Activated T-cell treated with anti-CD3 and anti-CD28 coated beads for 4 hours (primary cell): ENCODE results near the gene CADM3.

Experiments
- DNase-seq: peaks from one replicate; pipeline ENCODE4 v3.0.0-alpha.2; 2020

CADM3 gene, protein sequence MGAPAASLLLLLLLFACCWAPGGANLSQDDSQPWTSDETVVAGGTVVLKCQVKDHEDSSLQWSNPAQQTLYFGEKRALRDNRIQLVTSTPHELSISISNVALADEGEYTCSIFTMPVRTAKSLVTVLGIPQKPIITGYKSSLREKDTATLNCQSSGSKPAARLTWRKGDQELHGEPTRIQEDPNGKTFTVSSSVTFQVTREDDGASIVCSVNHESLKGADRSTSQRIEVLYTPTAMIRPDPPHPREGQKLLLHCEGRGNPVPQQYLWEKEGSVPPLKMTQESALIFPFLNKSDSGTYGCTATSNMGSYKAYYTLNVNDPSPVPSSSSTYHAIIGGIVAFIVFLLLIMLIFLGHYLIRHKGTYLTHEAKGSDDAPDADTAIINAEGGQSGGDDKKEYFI

DNA sequence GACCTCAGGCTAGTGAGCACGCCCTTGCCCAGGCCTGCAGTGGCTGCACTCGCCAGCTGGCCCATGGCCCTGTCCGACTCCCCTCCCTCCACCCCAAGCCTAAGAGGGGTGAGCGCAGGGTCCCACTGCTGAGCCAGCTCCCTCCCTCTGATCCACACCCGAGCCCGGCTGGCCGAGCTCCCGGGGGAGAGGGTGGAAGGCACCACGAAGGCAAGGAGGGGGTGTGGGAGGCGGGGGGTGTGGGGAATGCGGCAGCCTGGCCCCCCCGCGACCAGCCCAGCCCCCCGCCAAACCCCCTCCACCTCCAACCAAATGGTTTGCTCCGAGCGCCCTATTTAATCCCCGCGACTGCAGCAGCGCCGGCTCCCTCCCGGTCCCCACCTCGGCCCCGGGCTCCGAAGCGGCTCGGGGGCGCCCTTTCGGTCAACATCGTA lies at the start of gene CADM3:
CADM3 (plus strand) TSS at position 362 of the 434 bp plus-strand sequence. CDS start 151 bp downstream, outside the sequence.
- no peak for DNase-seq

DNA sequence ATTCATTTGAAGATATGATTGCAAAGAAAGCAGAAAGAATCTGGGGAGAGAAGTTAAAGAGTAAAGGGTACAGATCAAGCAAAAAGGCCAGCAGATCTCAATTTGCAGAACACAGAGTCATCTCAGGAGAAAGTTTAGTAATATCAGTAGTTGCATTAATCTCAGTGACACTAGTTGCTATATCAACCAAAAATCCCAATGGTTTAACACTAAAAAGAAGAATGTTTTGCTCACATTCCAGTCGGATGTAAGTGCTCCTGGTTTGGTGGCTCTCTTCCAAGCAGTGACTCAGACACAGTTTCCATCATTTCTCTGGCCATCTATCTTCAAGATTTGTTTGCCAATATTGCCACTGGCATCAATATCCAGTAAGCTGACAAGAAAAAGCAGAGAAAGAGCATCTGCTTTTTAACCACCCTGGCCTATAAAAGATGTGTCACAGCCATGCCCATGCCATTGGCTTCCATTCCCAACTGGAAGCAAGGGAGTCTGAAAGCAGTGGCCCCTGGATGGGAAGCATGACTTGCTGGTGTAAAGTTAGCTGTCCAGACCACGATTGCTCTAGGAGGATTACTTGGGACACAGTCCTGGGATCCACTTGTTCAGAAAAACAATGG lies 49.3 kb upstream of the CADM3 start:
- DNase-seq: no peak

GRCh38 chr1:159123587-159123986 lies 47.8 kb upstream of the CADM3 start:
- no peak for DNase-seq

GRCh38 chr1:159132271-159132881 lies 39.0 kb upstream of the CADM3 start:
- peak; percentile 56 for DNase-seq

GRCh38 chr1:159140474-159140873 lies 30.9 kb upstream of the CADM3 start:
- no peak for DNase-seq

DNA sequence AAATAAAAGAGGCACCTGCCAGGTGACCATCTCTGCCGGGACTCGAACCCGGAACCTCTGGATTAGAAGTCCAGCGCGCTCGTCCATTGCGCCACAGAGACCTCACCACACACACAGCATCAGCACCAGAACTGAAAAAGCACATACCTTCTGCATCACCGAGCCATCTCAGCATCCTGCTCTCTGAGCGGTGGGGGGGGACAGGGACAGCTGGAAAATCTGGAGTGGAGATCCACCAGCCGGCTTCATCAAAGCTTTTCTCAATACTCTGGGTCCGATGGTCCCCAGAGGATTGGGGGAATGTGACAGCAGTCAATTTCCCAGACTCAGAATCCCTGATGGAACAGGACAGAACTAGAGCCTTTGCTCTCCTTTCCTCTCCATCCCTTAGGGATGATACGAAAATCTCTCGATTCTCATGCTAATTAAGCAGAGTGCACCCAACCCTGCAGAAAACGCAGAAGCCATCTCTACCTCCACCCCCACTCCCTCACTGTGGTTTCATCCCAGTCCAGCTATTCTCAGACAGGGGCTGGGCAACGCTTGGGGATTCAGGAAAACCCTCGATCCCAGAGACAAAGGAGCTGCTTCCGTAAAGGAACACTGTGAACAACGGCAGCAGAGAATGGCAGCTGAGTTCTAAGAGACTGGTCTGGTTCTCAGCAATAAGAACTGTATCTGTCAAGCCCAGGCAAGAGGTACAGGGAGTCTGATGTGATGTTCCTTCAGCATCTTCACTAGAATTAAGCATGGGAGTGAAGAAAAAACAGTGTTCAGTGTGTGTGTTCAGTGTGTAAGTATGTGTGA lies 29.6 kb upstream of the CADM3 start:
- DNase-seq: no peak

- DNase-seq: no peak
Measured at GRCh38 chr1:159142391-159142663, 29.1 kb upstream of the CADM3 start.

- DNase-seq: no peak
Measured at GRCh38 chr1:159142726-159143510, 28.5 kb upstream of the CADM3 start.

DNA sequence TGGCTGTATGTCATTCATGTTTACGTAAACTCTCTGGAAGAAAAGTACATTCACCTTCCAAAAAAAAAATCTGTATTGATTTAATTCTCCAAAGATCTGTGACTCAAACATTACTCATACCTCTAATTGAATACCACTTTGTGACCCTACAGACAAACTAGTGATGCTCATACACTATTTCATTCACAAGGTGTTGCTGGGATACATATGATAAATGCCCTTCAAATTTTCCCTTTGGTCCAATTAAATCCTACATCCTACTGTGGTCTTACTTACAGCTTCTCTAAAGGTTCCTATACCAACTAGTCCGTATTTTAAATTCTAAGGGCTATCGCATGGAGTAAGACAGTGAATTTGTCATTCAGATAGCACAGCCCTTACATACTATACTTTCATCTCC lies 26.8 kb upstream of the CADM3 start:
- DNase-seq: no peak

GRCh38 chr1:159146980-159147379 lies 24.4 kb upstream of the CADM3 start:
- DNase-seq: no peak

- no peak for DNase-seq
Measured at GRCh38 chr1:159152031-159152430, 19.4 kb upstream of the CADM3 start.

- DNase-seq: peak; percentile 48
Measured at GRCh38 chr1:159161001-159161718, 10.3 kb upstream of the CADM3 start.

DNA sequence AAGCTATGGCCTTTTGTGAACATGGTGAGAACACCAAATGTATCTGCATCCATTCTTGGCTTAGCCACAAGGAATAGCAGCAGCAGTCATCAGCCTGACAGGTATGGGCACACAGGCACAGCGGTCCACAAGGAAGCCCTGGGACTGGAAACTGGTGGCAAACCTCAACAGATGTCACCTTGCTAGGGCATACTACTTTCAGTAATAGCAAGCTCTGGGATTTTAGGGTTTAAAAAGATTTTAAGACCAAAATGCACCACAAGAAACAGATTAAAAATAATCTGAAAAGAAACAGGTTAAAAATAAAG lies 9.7 kb upstream of the CADM3 start:
- DNase-seq: no peak

- no peak for DNase-seq
Measured at GRCh38 chr1:159162516-159163265, 8.7 kb upstream of the CADM3 start.

DNA sequence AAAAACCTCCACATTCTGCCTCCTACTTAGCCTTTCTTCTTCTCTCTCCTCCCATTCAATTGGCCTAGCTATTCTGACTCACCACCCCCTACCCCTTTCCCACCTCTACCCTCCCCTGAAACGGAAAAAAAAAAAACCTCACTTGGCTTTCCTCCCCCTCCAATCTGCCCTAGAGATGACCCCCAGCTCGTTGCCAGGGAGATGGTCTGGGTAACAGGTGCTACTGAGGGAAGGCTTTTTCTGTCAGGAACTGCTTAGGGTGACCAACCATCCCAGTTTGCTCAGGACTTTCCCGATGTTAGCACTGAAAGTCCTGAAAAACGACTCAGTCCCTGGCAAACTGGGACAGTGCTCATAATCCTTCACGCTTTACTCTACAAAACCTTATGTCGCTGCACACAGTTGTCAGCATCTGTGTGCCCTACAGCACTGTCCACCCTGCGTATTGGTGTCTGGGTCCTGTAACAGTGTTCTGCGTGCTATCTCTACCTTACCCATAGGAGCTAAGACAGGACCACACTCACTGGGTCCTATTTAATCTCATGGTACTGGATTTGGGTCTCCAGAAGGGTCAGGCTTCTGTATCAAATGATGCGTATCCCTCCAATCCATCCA lies 7.7 kb upstream of the CADM3 start:
- DNase-seq: no peak

DNA sequence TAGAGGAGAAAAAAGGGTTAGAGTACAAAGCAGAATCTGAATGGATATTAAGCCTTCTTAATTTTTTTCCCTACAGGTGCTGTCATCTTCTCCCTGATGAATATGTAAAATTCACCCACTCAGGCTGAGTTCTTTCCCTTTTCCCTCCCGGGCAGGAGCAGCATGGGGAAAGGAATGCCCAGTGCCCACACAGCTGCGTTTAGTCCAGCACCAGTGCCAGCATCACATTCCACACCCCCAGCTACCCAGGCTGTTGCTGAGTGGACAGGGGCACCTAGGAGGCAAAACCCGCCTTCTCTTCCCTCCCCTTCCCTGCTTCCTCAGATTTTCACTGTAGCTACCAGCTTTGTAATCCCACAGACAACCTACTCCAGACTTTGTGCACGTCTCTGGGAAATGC lies 3.4 kb upstream of the CADM3 start:
- no peak for DNase-seq

DNA sequence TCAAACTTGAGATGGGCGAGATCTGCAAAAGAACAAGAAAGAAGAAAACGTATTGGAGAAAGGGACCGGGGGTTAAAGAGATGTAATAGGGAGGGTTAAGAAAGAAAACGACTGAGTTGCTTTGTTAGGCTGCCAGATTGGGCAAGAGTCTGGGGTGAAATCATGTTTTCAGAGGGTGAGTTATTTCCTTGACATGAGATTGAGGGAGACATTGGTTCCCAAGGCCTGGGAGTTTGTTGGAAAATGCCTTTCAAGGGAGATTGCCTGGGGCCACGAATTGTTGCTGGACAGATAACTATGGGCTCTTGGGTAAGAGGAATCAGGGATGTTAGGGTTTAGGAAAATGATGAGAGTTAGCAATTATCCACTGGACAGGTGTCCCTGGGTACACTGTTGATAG lies 776 bp upstream of the CADM3 start:
- no peak for DNase-seq

- no peak for DNase-seq
Measured at GRCh38 chr1:159171688-159172501, 480 bp downstream of the CADM3 start.

DNA sequence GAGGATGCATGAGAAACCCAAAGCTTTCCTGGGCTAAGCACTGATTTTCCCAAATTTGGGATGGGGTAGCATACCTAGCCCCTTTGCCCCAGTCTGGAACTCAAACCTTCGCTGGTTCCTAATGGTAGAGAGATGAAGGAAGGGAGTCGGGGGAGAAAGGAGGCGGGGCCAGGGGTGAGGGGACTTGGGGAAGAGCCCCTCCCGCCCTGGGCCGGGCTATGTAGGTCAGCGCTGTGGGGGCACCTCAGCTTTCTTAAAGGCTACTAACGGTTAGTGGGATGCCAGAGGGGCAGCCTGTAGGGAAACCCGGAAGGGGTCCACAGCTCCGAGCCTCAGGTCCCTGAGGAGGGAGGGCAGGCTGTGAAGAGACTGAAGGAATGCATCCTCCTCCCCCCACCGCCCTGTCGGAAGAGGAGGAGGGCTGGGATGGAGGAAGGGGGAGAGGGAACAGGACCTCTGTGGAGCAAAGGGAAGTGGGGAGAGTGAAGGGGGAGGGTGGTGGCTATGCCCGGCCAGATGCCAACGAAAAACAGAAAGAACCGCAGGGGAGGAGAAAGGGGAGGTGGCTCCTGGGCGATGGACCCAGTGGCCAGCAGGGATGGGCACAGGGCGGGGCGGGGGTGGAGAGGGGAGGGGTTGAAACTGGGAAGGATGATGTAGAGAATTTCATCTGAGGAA lies 1.3 kb downstream of the CADM3 start:
- no peak for DNase-seq
